ENCODE measurements around the gene THPO.
"Not testable (repeated sequence)": the region's sequence is repeated elsewhere in the genome, so short reads cannot be mapped to it uniquely, and the experiment has no call there.

Gene THPO

GRCh38 chr3:184349563-184350470, 28.2 kb downstream of the THPO start:
- DNase-seq (ENCODE audit: low read depth), result no peak

DNA sequence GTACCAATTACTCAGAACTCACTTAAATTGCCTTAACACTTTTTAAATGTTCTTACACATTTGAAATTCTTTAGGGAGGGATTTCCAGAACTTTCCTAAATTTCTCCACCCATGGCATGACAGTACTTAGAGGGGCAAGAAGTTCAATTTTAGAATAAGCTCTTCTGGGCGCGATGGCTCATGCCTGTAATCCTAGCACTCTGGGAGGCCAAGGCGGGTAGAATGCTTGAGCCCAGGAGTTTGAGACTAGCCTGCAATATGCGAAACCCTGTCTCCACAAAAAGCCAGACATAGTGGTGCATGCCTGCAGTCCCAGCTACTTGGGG, 30.0 kb downstream of the THPO start:
- no peak for DNase-seq (ENCODE audit: low read depth)

GRCh38 chr3:184347321-184348056, 30.5 kb downstream of the THPO start:
- peak; percentile 63 for DNase-seq (ENCODE audit: low read depth)

DNA sequence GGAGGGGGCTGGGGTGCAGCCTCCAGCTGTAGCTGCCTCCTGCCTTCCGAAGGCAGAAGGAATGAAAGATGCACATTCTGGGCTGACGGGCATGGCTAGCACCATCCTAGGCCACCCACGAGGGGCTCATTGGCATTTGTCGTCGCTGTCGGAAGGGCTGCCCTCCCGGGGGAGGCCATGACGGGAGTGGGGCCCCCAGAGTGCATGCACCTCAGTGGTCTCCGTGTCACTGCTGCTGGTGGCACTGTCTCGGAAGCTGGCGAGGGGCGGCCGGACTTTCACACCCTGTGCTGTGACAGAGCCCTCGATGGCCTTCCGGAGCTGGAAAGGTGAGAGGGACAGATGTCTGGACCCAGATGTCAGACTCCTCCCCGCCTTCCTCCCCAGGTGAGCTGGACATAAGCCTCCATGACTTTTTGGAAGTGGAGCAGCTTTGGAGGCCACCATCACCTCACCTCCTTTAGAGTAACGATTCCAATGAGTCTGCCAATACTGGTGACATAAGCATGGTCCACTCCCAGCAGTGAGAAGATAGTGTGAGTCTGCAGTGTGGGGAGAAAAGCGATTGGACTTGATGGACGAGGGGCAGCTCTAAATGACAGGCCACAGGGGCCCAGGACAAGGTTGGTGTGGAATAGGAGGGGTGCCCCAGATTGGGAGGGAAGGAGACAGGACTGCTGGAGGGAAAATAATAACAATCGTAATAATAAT, 31.4 kb downstream of the THPO start:
- no peak for DNase-seq (ENCODE audit: low read depth)

- peak; percentile 49 for DNase-seq (ENCODE audit: low read depth)
Observed at GRCh38 chr3:184345317-184346144, 32.5 kb downstream of the THPO start.

DNA sequence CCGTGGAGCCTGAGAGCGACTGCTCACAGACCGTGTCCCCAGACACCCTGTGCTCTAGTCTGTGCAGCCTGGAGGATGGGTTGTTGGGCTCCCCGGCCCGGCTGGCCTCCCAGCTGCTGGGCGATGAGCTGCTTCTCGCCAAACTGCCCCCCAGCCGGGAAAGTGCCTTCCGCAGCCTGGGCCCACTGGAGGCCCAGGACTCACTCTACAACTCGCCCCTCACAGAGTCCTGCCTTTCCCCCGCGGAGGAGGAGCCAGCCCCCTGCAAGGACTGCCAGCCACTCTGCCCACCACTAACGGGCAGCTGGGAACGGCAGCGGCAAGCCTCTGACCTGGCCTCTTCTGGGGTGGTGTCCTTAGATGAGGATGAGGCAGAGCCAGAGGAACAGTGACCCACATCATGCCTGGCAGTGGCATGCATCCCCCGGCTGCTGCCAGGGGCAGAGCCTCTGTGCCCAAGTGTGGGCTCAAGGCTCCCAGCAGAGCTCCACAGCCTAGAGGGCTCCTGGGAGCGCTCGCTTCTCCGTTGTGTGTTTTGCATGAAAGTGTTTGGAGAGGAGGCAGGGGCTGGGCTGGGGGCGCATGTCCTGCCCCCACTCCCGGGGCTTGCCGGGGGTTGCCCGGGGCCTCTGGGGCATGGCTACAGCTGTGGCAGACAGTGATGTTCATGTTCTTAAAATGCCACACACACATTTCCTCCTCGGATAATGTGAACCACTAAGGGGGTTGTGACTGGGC, 33.3 kb downstream of the THPO start:
- no peak for DNase-seq (ENCODE audit: low read depth)

DNA sequence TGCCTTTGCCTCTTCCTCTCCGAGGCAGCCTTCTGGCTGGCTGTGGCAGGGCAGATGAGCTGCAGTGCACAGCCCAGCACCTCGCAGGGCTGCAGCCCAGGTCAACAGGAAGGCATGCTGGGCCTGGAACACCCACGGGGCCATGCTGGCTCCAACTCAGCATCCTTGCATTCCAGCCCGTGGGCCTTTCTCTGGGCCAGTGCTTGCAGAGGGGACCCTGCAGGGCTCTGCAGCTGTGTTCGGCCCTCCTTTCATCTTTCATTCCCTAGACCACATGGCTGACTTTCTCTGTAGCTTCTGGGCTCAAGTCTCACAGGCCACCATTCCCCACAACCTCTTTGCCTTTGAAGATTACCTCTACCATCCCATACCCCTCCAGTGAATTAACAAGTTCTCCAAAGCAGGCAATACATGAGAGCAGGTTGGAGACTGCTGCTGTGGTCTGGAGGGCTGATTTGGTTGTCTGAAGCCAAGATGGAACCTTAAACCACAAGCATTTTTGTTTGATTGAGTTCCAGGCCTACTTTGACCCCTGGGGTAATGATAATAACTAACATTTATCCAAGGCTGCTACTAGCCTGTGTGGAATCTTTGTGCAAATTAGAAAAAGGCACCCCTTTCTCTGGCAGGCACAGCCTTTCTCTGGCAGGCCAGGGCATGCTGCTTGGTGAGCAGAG, 34.7 kb downstream of the THPO start:
- DNase-seq (ENCODE audit: low read depth), result no peak

- no peak for DNase-seq (ENCODE audit: low read depth)
Observed at GRCh38 chr3:184341925-184342324, 36.1 kb downstream of the THPO start.

DNA sequence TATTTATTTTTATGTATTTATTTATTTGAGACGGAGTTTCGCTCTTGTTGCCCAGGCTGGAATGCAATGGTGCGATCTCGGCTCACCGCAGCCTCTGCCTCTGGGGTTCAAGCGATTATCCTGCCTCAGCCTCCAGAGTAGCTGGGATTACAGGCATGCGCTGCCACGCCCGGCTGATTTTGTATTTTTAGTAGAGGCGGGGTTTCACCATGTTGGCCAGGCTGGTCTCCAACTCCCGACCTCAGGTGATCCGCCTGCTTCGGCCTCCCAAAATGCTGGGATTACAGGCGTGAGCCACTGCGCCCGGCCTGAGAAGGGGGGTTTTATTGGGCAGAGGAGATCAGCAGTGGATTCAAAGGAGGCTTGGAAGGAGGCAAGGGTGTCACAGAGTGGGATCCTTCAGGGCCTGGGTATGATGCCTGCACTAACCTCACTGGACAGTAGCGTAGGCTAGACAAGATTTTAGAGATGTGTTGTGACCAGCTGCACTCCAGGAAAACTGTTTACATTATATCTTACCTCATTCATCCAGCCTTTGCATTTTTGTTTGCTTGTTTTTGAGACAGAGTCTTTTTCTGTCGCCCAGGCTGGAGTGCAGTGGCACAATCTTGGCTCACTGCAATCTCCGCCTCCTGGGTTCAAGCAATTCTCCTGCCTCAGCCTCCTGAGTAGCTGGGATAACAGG, 38.4 kb downstream of the THPO start:
- not testable (repeated sequence) for DNase-seq (ENCODE audit: low read depth)

DNA sequence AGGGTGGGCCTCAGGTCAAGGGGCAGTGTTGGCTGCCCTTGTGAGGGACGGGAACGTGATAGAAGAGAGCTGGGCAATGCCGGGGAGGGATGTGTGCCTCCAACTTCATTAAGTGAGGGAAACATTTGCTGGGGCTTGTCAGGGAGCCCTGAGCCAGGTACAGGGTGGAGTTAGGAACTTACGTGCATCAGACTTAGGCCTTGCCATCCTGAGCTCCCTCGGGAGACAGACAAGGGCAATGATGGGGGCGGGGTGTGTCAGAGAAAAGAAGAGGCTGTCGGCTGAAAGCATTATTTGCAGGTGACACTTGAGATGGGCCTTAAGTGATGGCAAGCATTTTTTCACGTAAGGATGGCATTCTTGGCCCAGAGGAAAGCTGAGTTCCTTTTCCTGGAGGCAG, 39.0 kb downstream of the THPO start:
- no peak for DNase-seq (ENCODE audit: low read depth)

DNA sequence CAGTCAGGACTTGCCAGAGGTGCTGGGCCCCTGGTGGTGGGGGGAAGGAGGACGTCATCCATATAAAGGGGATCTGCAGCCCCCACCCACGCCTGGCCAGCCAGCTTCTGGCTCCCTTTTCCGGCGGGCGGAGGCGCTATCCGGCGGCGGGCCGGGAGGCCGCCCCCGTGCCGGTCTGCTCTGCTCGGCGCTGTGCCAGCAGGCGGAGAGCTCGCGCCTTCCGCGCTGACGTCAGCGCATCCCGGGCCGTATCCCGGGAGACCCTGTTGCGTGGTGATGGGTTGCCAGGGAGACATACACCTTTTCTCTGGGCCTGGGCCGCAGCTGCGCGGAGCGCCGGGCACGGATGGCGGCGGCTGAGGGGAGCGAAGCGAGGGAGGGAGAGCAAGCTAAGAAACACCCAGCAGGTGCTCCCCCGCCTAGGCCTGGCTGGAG, 39.5 kb downstream of the THPO start:
- DNase-seq (ENCODE audit: low read depth), result peak; percentile 86

- DNase-seq (ENCODE audit: low read depth), result no peak
Observed at GRCh38 chr3:184337981-184338380, 40.0 kb downstream of the THPO start.

DNA sequence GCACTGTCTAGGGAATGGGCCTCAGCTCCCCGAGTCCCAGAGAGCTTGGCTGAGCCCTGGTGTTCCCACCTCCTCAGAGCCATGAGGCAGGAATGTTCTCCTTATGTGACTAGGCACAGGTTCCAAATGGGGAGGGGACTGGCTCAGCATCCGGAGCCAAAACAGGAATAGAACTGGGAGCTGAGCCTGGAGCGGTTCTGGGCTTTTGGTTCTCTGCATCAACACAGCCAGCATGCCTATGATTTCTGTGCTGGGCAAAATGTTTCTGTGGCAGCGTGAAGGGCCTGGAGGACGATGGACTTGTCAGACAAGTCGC, 40.6 kb downstream of the THPO start, which contains the start of gene FAM131A:
Gene FAM131A (plus strand): TSS at position 202 of the 316 bp plus-strand sequence. CDS start 31 bp downstream, at position 233.
- no peak for DNase-seq (ENCODE audit: low read depth)

GRCh38 chr3:184336547-184337398, 41.2 kb downstream of the THPO start:
- DNase-seq (ENCODE audit: low read depth), result peak; percentile 81

GRCh38 chr3:184335661-184336546, 42.1 kb downstream of the THPO start:
- DNase-seq (ENCODE audit: low read depth), result peak; percentile 60

GRCh38 chr3:184335291-184335660, 42.7 kb downstream of the THPO start:
- DNase-seq (ENCODE audit: low read depth), result peak; percentile 22

DNA sequence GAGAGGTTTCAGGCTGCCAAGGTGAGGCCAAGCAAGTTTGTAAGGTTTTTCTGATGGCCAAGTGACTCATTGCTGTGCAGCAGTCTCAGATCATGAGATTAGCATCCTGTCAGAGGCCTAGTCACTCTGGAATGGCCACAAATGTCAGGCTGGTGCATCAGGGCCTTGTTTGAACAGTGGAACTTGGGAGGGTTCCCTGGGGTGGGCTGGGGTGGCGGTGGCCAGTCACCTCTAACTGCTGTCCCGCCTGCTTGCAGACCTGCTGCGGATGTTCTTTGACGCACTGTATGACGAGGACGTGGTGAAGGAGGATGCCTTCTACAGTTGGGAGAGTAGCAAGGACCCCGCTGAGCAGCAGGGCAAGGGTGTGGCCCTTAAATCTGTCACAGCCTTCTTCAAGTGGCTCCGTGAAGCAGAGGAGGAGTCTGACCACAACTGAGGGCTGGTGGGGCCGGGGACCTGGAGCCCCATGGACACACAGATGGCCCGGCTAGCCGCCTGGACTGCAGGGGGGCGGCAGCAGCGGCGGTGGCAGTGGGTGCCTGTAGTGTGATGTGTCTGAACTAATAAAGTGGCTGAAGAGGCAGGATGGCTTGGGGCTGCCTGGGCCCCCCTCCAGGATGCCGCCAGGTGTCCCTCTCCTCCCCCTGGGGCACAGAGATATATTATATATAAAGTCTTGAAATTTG, 43.4 kb downstream of the THPO start:
- DNase-seq (ENCODE audit: low read depth), result peak; percentile 34
